Cerebellar cortex (tissue), 1 donor: ENCODE measurements around the gene DCANP1.
A peak's percentile ranks its signal among the peaks of the same experiment; 100 is the strongest.
"Not testable (repeated sequence)": the region's sequence is repeated elsewhere in the genome, so short reads cannot be mapped to it uniquely, and the experiment has no call there.

Experiments
- DNase-seq: peaks from one replicate; pipeline ENCODE4 v3.0.0-alpha.2; 2015; ENCODE audit warnings: low spot score

DCANP1 gene

GRCh38 chr5:135447298-135447929 lies at the start of gene DCANP1:
TSS of gene DCANP1 (minus strand) at chr5:135447348. CDS start at chr5:135447108, 240 bp downstream.
- no peak for DNase-seq

- not testable (repeated sequence) for DNase-seq
These were observed 48.4 kb upstream of the DCANP1 start for GRCh38 chr5:135495531-135495930.

DNA sequence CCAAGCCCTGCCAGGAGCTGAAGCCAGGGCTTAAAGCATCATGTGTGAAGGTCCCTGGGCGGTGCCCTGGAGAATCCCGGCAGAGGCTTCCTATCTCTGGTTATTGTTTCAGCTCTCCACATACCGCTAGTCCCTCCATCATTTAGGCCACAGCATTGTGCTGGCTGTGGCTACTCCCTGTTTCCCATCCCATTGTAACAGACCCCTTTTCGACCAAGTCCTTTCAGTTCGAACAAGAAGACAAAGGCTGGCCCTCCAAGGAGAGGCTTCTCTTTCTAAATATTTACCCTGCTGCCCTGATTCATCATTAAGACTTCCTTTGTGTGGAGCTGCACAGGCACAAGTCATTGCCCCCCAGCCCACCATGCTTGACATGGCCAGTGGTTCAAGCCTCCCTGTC lies 47.0 kb upstream of the DCANP1 start:
- no peak for DNase-seq

DNA sequence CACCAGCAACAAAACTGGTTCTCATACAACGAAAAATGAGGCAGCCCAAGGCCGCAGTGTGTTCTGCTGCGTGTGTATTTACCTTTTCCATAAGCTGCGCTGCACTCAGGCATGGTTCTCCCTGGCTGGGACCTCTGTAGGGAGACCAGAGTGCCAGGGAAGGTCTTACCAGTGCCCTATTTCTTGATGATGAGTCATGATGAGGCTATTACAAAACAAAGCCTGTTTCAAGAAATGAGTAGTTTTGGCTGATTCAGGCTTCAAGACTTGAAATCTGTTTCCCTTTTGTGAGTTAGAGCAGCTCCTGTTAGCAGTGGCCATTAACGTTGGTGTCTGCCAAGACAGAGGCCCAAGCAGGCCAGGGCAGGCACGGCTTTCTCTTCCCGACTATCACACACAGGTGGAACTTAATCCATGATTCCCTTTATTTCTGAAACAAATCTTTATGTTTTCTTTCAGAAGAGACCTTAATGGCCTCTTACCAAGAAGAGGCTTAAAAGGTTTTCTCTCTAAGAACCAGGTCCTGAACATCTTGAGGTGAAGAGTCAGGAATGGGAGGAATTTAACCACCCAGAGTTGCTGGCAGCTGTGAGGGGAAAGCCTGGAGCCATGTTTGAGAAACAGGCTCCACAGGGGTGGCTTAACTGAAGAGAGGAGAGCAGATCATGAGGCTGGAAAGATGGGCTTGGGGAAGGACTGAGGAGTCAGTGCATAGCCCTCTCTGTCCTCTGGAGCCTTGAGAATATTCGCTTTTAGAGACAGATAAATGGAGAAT lies 46.4 kb upstream of the DCANP1 start:
- no peak for DNase-seq

GRCh38 chr5:135492319-135492626 lies 45.1 kb upstream of the DCANP1 start:
- DNase-seq, result no peak

- no peak for DNase-seq
These were observed 44.6 kb upstream of the DCANP1 start for GRCh38 chr5:135491552-135492318.

DNA sequence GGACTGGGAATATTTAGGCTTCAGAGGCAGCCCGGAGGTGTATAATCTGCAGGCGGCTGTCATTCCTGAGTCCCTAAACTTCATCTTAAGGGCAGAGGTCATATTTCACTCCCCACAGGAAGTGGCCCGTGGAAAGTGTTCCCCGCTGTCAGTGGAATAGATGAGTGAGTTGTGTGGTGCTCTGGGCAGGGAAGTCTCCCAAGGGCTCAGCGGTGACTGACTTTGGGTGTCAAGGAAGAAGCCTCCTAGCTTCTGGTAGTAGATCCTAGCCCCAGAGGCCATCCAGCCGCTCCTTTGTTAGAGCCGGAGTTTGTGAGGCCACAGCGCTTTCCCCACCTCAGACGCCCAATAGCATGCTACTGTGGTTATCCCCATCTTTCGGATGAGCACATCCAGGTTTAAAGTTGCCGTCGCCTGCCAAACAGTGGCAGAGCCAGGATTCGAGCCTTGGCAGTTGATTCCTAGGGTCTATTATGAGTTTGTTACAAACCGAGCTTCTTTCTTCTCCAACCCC lies 43.9 kb upstream of the DCANP1 start:
- no peak for DNase-seq

- no peak for DNase-seq
These were observed 43.3 kb upstream of the DCANP1 start for GRCh38 chr5:135490245-135491037.

- no peak for DNase-seq
These were observed 42.5 kb upstream of the DCANP1 start for GRCh38 chr5:135489466-135490244.

DNA sequence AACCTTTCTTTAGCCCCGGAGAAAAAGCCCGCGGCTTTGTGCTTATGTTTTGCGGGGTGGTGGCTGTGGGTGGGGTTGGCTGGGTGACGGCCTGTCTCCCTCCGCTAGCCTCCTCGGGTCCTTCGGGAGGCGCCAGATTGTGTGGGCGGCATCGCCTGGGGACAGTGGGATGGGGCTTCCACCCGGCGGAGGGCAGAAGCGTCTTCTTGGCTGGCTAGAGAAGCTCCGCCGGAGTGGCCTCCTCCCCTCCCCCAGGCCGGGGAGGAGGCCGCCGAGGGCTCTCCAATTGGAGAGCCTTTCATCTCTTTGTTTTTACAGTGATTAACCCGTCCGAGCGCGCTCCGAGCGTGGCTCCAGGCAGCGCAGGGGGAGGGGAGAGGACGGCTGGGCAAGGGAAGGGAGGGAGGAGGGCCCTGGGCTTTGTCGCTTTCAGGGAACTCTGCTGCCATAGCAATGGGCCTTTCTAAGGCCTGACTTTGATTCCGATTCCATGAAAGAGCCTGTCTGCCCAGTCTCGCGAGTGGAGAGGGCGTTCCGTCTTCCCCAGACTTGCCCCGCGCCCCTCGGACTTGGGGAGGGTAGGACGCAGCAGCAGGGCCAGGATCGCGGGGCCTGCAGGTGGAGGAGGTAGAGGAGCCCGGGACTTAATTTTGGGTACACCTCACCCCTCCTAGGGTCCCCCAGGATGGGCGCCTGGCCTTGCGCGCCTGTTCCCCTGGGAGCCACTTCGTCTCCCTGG lies 41.7 kb upstream of the DCANP1 start:
- DNase-seq, result peak; percentile 48

DNA sequence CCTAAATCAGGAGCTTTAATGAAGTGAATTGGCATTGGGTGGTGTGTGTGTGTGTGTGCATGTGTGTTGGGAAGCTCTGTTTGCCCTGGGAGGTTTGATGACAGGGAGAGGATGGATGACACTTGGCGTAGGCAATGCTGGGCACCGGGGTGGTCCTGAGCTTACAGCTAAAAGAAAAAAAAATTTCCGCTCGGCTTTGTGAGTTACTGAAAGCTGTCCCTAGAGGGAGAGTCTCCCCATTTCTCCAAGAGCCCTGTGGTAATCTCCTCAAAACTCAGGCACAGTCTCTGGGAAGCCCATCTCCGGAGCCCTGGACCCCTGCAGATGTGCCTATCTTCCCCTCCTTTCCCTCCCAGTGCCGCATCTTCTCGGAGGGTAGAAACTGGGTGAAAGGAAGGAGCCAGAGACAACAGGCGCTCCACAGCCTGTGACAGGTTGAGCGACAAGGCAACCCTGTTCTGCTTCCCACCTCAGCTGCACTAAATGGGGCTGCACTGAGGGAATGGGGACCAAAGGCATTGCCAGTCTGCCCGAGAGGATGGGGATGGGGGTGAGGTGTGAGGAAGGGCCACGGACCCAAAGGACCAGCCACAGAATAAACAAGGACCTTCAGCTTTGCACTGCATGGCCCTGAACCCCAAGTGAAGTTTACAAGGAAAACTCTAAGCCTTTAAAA lies 40.8 kb upstream of the DCANP1 start:
- no peak for DNase-seq

DNA sequence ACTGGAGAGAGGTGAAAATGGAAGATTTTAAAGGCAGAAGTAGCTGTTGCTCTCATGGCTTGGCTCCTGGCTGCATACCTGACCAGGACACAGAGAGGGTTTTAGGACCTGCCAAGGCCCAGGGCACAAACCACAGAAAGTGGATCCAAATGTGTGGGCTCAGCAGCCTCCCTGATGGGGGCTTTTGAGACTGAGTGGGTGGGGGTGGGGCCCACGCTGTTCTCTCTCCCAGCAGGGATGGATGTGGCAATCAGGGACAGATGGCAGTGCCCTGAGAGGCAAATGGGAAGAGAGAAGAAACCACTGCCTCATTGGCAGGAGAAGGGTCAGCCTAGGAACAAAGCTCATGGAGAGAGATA lies 39.9 kb upstream of the DCANP1 start:
- DNase-seq, result peak; percentile 32

- DNase-seq, result no peak
These were observed 39.2 kb upstream of the DCANP1 start for GRCh38 chr5:135486131-135487036.

GRCh38 chr5:135484674-135485086 lies 37.5 kb upstream of the DCANP1 start:
- DNase-seq, result no peak

GRCh38 chr5:135483254-135483653 lies 36.1 kb upstream of the DCANP1 start:
- DNase-seq, result no peak

- no peak for DNase-seq
These were observed 35.3 kb upstream of the DCANP1 start for GRCh38 chr5:135482381-135482933.

GRCh38 chr5:135481909-135482311 lies 34.8 kb upstream of the DCANP1 start:
- no peak for DNase-seq

DNA sequence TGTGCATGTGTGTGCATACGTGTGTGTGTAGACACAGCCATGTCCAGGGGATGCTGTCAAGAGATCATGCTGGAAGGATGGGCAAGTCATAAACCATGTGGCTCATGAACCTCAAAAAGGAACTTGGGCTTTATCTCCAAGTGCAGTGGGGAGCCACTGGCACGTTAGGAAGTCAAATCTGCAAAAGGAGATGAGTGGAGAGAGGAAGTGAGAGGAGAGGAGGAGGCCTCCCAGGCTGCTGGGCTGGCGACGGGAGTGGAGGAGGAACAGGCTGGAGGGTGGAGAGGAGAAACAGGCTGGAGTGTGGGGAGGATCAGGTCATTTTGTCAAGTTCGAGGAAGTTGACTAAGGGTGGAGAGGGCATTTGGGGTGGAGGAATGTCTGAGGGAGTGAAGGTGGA lies 34.2 kb upstream of the DCANP1 start:
- no peak for DNase-seq

GRCh38 chr5:135480511-135480910 lies 33.4 kb upstream of the DCANP1 start:
- DNase-seq, result no peak
